GM12878 (cell line): ENCODE results near the gene MRPL21. TPM values are rescaled to one million over a fixed set of nuclear protein-coding genes. Genes with fewer than 3 reads are reported as not detected.

ENCODE experiments used
- ATAC-seq: fragments of 200-7000 bp; cut with Tn5 transposase; 3 replicates; pipeline ENCODE4 v1.9.1; 2020; ENCODE audit warnings: mild to moderate bottlenecking, moderate library complexity
- BruUV-seq: library from RNA; stranded (reverse); fragments of 400-500 nt; replicated peaks from 2 replicates; lab custom pipeline; 2021; lab: Mats Ljungman, UMichigan
- CTCF ChIA-PET: fragments of 300-600 bp; sonication (Branson Sonifier 250); formaldehyde crosslinking; extraction: SDS; loops from one replicate; lab custom pipeline; 2021; ENCODE audit warnings: inconsistent platforms; lab: Yijun Ruan, JAX
- POLR2A ChIA-PET: fragments of 350-600 bp; formaldehyde crosslinking; extraction: SDS; loops from one replicate; lab custom pipeline; 2021; ENCODE audit warnings: inconsistent platforms; lab: Charles Lee
- RAD21 ChIA-PET: fragments of 300-600 bp; sonication (Branson Sonifier 250); formaldehyde crosslinking; loops from one replicate; lab custom pipeline; 2023; ENCODE audit warnings: antibody characterized with exemption; ENCODE audit not compliant: unreplicated experiment; lab: Charles Lee
- SMC1A ChIA-PET: fragments of 300-600 bp; sonication (Branson Sonifier 250); formaldehyde crosslinking; loops from one replicate; lab custom pipeline; 2023; ENCODE audit not compliant: unreplicated experiment, uncharacterized antibody; lab: Charles Lee
- DNase-seq: peaks from one replicate; pipeline ENCODE4 v3.0.0-alpha.2; 2011; ENCODE audit warnings: low read depth, low spot score
- FAIRE-seq: peaks from 3 replicates; lab custom pipeline; 2011; peaks lifted over from hg19 to GRCh38; lab: Jason Lieb, UNC
- H2AFZ ChIP-seq: 2 replicates; pipeline ENCODE4 v1.6.0; 2011; ENCODE audit warnings: low read depth, low read length, control low read depth; ENCODE audit not compliant: control insufficient read depth
- H3K27ac ChIP-seq: 2 replicates; pipeline ENCODE4 v1.5.1; 2011; ENCODE audit warnings: control low read depth; ENCODE audit not compliant: control insufficient read depth, insufficient read depth
- H3K27me3 ChIP-seq, 2 experiments: replicated peaks in 1 of 2; 2 replicates each; pipeline versions ENCODE4 v1.6.0 to v1.6.1; 2011; ENCODE audit warnings: low read length in 1 of 2; ENCODE audit not compliant: control insufficient read depth in 2 of 2, insufficient read depth in 2 of 2
- H3K36me3 ChIP-seq, 2 experiments: 2 replicates each; pipeline ENCODE4 v1.5.1; 2011; ENCODE audit warnings: low read length in 1 of 2; ENCODE audit not compliant: control insufficient read depth in 2 of 2, insufficient read depth in 2 of 2
- H3K4me1 ChIP-seq: 2 replicates; pipeline ENCODE4 v1.6.1; 2011; ENCODE audit warnings: mild to moderate bottlenecking, low read length, moderate library complexity, mixed read lengths; ENCODE audit not compliant: control insufficient read depth, insufficient read depth
- H3K4me2 ChIP-seq: 2 replicates; pipeline ENCODE4 v1.6.0; 2011; ENCODE audit warnings: control low read depth; ENCODE audit not compliant: control insufficient read depth, insufficient read depth
- H3K4me3 ChIP-seq: fragments of 200-600 bp; sonication (generic); 2 replicates; pipeline ENCODE4 v1.5.1; 2016
- H3K79me2 ChIP-seq: 2 replicates; pipeline ENCODE4 v1.6.0; 2011; ENCODE audit warnings: low read length; ENCODE audit not compliant: control insufficient read depth, insufficient read depth
- H3K9ac ChIP-seq: 2 replicates; pipeline ENCODE4 v1.8.0; 2011; ENCODE audit warnings: low read length, control low read depth, mixed read lengths; ENCODE audit not compliant: control insufficient read depth, insufficient read depth
- H3K9me3 ChIP-seq: replicated peaks from 3 replicates; pipeline ENCODE4 v1.5.1; 2011; ENCODE audit warnings: mild to moderate bottlenecking, low read length; ENCODE audit not compliant: control insufficient read depth, insufficient read depth
- H4K20me1 ChIP-seq: 2 replicates; pipeline ENCODE4 v1.6.0; 2011; ENCODE audit not compliant: control insufficient read depth, insufficient read depth
- ASH2L ChIP-seq: fragments of 300-600, 200-600 bp; sonication (generic); IDR thresholded peaks from 2 replicates; pipeline ENCODE4 v1.6.1; 2017; ENCODE audit warnings: low read depth, mild to moderate bottlenecking, borderline replicate concordance
- BCL11A ChIP-seq: IDR thresholded peaks from 2 replicates; pipeline ENCODE4 v1.6.1; 2011; ENCODE audit warnings: low read depth, low read length
- CBFB ChIP-seq: IDR thresholded peaks from 2 replicates; pipeline ENCODE4 v1.6.1; 2016; ENCODE audit warnings: antibody characterized with exemption, low read depth
- CREB1 ChIP-seq: IDR thresholded peaks from 2 replicates; pipeline ENCODE4 v1.6.1; 2012; ENCODE audit warnings: low read depth, mild to moderate bottlenecking, inconsistent platforms
- ETV6 ChIP-seq, 2 experiments: fragments of 450-650 bp in 1 of 2; IDR thresholded peaks in 1 of 2; conservative IDR thresholded peaks in 1 of 2; 2 replicates each; pipeline ENCODE4 v1.6.1; 2014; ENCODE audit warnings: antibody characterized with exemption in 1 of 2, borderline replicate concordance in 1 of 2, low read depth in 1 of 2, mild to moderate bottlenecking in 1 of 2, moderate library complexity in 1 of 2
- FOXK2 ChIP-seq: fragments of 450-650 bp; IDR thresholded peaks from 2 replicates; pipeline ENCODE4 v1.6.1; 2017; ENCODE audit warnings: mild to moderate bottlenecking, moderate library complexity
- HDAC2 ChIP-seq: fragments of 200-600 bp; sonication (generic); IDR thresholded peaks from 2 replicates; pipeline ENCODE4 v1.6.1; 2017
- MEF2A ChIP-seq: IDR thresholded peaks from 2 replicates; pipeline ENCODE4 v1.6.1; 2011; ENCODE audit warnings: low read depth, mild to moderate bottlenecking, low read length, moderate library complexity; ENCODE audit not compliant: insufficient read depth
- MYC ChIP-seq: IDR thresholded peaks from 2 replicates; pipeline ENCODE4 v1.6.1; 2011; ENCODE audit warnings: mild to moderate bottlenecking, low read length, moderate library complexity, inconsistent platforms; ENCODE audit not compliant: insufficient read depth, insufficient replicate concordance, insufficient read length, severe bottlenecking
- NFXL1 ChIP-seq: fragments of 450-650 bp; IDR thresholded peaks from 2 replicates; pipeline ENCODE4 v1.6.1; 2017; ENCODE audit warnings: antibody characterized with exemption, mild to moderate bottlenecking, borderline replicate concordance
- PAX8 ChIP-seq: fragments of 450-650 bp; IDR thresholded peaks from 2 replicates; pipeline ENCODE4 v1.6.1; 2017; ENCODE audit warnings: mild to moderate bottlenecking, moderate library complexity
- SIX5 ChIP-seq: IDR thresholded peaks from 2 replicates; pipeline ENCODE4 v1.6.1; 2011; ENCODE audit warnings: mild to moderate bottlenecking, low read depth, low read length, moderate library complexity; ENCODE audit not compliant: severe bottlenecking
- ZNF384 ChIP-seq: IDR thresholded peaks from 2 replicates; pipeline ENCODE4 v1.6.1; 2012; ENCODE audit warnings: low read depth, mild to moderate bottlenecking, low read length, improper control_type of control experiment, borderline replicate concordance
- ZSCAN29 ChIP-seq: fragments of 450-650 bp; IDR thresholded peaks from 2 replicates; pipeline ENCODE4 v1.6.1; 2017; ENCODE audit warnings: mild to moderate bottlenecking, moderate library complexity
- WGBS: methylation state at CpG from one replicate; pipeline ENCODE4 v1.1.6; 2016; ENCODE audit warnings: low lambda C conversion rate; ENCODE audit not compliant: insufficient replicate concordance, insufficient coverage; ENCODE audit errors: missing lambda C conversion rate; 5-methylcytosine and 5-hydroxymethylcytosine counted together
- in situ Hi-C: fragments of 300-500 bp; cut with MboI; formaldehyde crosslinking; loops from 9 replicates; pipeline ENCODE4 v1.14.3; 2018; ENCODE audit warnings: mixed read lengths
- intact Hi-C: fragments of 100-400 bp; cut with micrococcal nuclease; formaldehyde crosslinking; loops from one replicate; pipeline ENCODE4 v1.14.2; 2022; ENCODE audit not compliant: unreplicated experiment
- polyA plus RNA-seq, 11 experiments: library from polyadenylated mRNA; depleted of rRNA in 4 of 11; unstranded in 6 of 11; stranded (reverse) in 5 of 11; fragments of >200 nt; fragmentation: Nextera tagmentation in 4 of 11; fragmentation: Illumina TruSeq in 1 of 11; extraction: Ambion mirVana in 4 of 11; extraction: Trizol in 1 of 11; gene quantifications; 1 replicate in 1 of 11; 2 replicates in 10 of 11; pipeline versions ENCODE4 v1.2.1 to v1.2.3, GENCODE V29; 2011 to 2016; ENCODE audit warnings: inconsistent platforms in 2 of 11, missing spikeins in 2 of 11, low read depth in 1 of 11
- total RNA-seq, 4 experiments: library from RNA; depleted of rRNA in 3 of 4; stranded (reverse); fragments of >200 nt in 3 of 4; fragmentation: Illumina TruSeq in 1 of 4; extraction: Trizol in 1 of 4; gene quantifications; 2 replicates each; pipeline versions ENCODE4 v1.2.1 to v1.2.3, GENCODE V29; 2013 to 2021
- TF ChIP-seq, protein P1 (sequence below): fragments of 450-650 bp; conservative IDR thresholded peaks from 2 replicates; pipeline ENCODE4 v1.6.1; 2017; ENCODE audit warnings: mild to moderate bottlenecking, moderate library complexity
- TF ChIP-seq, protein P2 (sequence below): fragments of 450-650 bp; IDR thresholded peaks from 2 replicates; pipeline ENCODE4 v1.6.1; 2016; ENCODE audit warnings: mild to moderate bottlenecking

Gene MRPL21
- total and polyA plus RNA-seq, 10 of the 15 experiments (the other 5 are each of a cell fraction or from before 2014, with no cell fraction given): 86.6 to 283 (median 130) TPM

DNA sequence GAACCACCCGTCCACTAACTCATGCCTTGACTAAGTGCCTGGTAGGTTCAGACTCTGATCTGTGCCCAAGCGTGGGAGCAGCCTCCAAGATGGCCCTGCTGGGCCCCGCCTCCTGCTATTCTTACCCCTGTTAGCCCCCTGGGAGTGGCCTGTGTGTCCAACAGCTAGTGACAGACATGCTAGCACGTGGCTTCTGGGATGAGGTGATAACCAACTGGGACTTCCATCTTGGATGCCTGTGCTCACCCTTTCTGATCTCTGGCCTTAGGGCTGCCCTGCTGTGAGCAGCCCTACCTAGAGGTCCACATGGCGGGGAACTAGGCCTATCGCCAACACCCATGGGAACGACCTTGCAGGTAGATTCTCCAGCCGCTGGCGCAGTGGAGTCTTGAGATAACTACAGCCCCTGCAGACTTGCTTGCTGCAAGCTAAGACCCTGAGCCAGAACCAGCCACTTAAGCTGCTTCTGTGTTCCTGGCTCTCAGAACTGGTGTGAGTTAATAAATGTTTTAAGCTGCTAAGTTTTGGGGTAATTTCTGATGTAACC, 2.7 kb downstream of the MRPL21 start:
- Histone ChIP-seq H3K4me1 (peaks cover 11% of the 10 kb centered on the region), H3K4me2 (no peak overlapping the region), H4K20me1 (no peaks in the 10 kb centered on the region), H3K27me3 (no peaks in the 10 kb centered on the region), H3K36me3 (peaks cover 21 to 23% of the 10 kb centered on the region in 2 experiments), H3K79me2 (peaks cover 45% of the 10 kb centered on the region), H3K27ac (no peak overlapping the region), H3K9me3 (no peaks in the 10 kb centered on the region), H2AFZ (no peak overlapping the region), H3K9ac (no peak overlapping the region), H3K4me3 (no peak overlapping the region)
- CTCF ChIA-PET: no interaction called here
- TF ChIP-seq MYC (no peak), ZSCAN29 (no peak), ZNF384 (no peak), NFXL1 (no peak), CBFB (no peak), PAX8 (no peak), ETV6 (conservative IDR thresholded peaks at IDR 0.05 in 1 of 2, IDR thresholded peaks at IDR 0.05 in 1 of 2; ENCODE audit: borderline replicate concordance in 1 of 2, low read depth in 1 of 2) (no peak), SIX5 (no peak), BCL11A (no peak), MEF2A (no peak), CREB1 (no peak), FOXK2 (no peak), ASH2L (no peak), HDAC2 (no peak)
- TF ChIP-seq, protein P1, sequence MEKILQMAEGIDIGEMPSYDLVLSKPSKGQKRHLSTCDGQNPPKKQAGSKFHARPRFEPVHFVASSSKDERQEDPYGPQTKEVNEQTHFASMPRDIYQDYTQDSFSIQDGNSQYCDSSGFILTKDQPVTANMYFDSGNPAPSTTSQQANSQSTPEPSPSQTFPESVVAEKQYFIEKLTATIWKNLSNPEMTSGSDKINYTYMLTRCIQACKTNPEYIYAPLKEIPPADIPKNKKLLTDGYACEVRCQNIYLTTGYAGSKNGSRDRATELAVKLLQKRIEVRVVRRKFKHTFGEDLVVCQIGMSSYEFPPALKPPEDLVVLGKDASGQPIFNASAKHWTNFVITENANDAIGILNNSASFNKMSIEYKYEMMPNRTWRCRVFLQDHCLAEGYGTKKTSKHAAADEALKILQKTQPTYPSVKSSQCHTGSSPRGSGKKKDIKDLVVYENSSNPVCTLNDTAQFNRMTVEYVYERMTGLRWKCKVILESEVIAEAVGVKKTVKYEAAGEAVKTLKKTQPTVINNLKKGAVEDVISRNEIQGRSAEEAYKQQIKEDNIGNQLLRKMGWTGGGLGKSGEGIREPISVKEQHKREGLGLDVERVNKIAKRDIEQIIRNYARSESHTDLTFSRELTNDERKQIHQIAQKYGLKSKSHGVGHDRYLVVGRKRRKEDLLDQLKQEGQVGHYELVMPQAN: no peak
- TF ChIP-seq, protein P2, sequence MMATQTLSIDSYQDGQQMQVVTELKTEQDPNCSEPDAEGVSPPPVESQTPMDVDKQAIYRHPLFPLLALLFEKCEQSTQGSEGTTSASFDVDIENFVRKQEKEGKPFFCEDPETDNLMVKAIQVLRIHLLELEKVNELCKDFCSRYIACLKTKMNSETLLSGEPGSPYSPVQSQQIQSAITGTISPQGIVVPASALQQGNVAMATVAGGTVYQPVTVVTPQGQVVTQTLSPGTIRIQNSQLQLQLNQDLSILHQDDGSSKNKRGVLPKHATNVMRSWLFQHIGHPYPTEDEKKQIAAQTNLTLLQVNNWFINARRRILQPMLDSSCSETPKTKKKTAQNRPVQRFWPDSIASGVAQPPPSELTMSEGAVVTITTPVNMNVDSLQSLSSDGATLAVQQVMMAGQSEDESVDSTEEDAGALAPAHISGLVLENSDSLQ: no peak
- SMC1A ChIA-PET: interaction anchor here (1.4 kb wide), 1 partner anchor 26 kb away, joined by 4 read pairs; no protein-coding TSS in a partner anchor
- BruUV-seq: no TSS peak
- no peak for ATAC-seq
- no peak for DNase-seq
- in situ Hi-C loops (no loop called here), intact Hi-C loops (loop anchor here (5.0 kb wide), 1 partner anchor 151 kb away; no protein-coding TSS in a partner anchor)
- no peak for FAIRE-seq
- 88% methylated on average over 9 of the region's 9 CpGs for WGBS
- RAD21 ChIA-PET: no interaction called here
- POLR2A ChIA-PET: no interaction called here
